Measurements from ENCODE around the gene CTBP2. TPM values are rescaled to one million over a fixed set of nuclear protein-coding genes. Genes with fewer than 3 reads are reported as not detected.

Gene CTBP2
- total RNA-seq, 2 donors from 2014 or later: 106 to 172 TPM

GRCh38 chr10:124946945-124947344 lies 213.4 kb downstream of the CTBP2 start:
- TF ChIP-seq, protein P1, sequence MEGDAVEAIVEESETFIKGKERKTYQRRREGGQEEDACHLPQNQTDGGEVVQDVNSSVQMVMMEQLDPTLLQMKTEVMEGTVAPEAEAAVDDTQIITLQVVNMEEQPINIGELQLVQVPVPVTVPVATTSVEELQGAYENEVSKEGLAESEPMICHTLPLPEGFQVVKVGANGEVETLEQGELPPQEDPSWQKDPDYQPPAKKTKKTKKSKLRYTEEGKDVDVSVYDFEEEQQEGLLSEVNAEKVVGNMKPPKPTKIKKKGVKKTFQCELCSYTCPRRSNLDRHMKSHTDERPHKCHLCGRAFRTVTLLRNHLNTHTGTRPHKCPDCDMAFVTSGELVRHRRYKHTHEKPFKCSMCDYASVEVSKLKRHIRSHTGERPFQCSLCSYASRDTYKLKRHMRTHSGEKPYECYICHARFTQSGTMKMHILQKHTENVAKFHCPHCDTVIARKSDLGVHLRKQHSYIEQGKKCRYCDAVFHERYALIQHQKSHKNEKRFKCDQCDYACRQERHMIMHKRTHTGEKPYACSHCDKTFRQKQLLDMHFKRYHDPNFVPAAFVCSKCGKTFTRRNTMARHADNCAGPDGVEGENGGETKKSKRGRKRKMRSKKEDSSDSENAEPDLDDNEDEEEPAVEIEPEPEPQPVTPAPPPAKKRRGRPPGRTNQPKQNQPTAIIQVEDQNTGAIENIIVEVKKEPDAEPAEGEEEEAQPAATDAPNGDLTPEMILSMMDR (IDR thresholded peaks at IDR 0.05): no peak
- Histone ChIP-seq H3K4me3 (no peak overlapping the region), H3K4me1 (no peaks in the 10 kb centered on the region), H3K9ac (ENCODE audit: low read depth in 2 of 2, low read length in 2 of 2) (no peak overlapping the region), H3K27ac (no peak overlapping the region), H3K27me3 (no peaks in the 10 kb centered on the region), H3K9me3 (no peaks in the 10 kb centered on the region), H3K36me3 (no peaks in the 10 kb centered on the region)
- no peak for DNase-seq
- intact Hi-C loops (cut with DNase I): no loop called here

DNA sequence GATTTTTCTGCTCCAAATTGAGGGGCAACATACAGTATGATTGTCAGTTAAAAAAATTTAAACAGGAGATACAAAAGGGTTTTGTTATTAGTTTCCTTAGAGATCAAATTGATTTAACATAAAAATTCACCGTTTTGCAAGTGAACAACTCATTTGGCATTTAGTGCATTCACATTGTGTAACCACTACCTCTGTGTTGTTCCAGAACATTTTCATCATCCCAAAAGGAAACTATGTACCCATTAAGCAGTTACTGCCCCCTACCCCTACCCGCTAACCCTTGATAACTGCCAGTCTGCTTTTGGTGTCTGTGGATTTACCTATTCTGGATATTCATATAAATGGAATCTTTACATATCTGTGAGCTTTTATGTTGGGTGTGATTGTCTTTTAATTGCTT lies 215.4 kb downstream of the CTBP2 start:
- DNase-seq: no peak
- Histone ChIP-seq H3K36me3 (no peaks in the 10 kb centered on the region), H3K9ac (ENCODE audit: low read depth in 2 of 2, low read length in 2 of 2) (no peak overlapping the region), H3K4me1 (no peaks in the 10 kb centered on the region), H3K9me3 (no peaks in the 10 kb centered on the region), H3K4me3 (no peak overlapping the region), H3K27me3 (no peaks in the 10 kb centered on the region), H3K27ac (no peak overlapping the region)
- intact Hi-C loops (cut with DNase I): no loop called here
- TF ChIP-seq, protein P1 (IDR thresholded peaks at IDR 0.05): no peak

GRCh38 chr10:124943301-124944092 lies 216.9 kb downstream of the CTBP2 start:
- Histone ChIP-seq H3K36me3 (no peaks in the 10 kb centered on the region), H3K4me1 (no peaks in the 10 kb centered on the region), H3K9ac (ENCODE audit: low read depth in 2 of 2, low read length in 2 of 2) (no peak overlapping the region), H3K27ac (no peak overlapping the region), H3K27me3 (no peaks in the 10 kb centered on the region), H3K4me3 (no peak overlapping the region), H3K9me3 (no peaks in the 10 kb centered on the region)
- no peak for DNase-seq
- TF ChIP-seq, protein P1 (IDR thresholded peaks at IDR 0.05): no peak
- intact Hi-C loops (cut with DNase I): no loop called here

- TF ChIP-seq, protein P1 (IDR thresholded peaks at IDR 0.05): no peak
- no peak overlapping the region for H3K27ac ChIP-seq
Observed at GRCh38 chr10:124942317-124943169, 217.8 kb downstream of the CTBP2 start.

DNA sequence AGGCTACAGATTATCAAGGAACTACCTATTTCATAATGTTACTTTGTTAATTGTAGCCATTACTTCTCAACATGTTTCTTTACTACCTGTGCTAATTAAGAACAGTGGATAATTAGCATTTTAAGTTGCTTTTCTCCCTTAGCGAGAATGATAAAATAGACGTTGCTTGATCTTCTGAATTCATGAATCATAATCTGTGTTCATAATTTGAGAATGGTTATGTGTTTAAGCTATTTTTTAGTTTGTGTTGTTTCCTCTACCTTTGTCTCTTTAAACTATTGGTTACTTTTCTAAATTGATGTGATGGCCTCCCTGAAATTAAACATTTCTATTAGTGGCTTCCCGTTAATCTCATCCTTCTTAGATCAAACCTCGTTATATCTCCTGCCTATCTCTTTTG lies 218.5 kb downstream of the CTBP2 start, which contains the start of gene ZRANB1:
Gene ZRANB1, plus strand, starts transcription at position 301 of the 400 bp plus-strand sequence. CDS start 371 bp downstream, outside the sequence.
- TF ChIP-seq, protein P1 (IDR thresholded peaks at IDR 0.05): no peak
- H3K9ac ChIP-seq (ENCODE audit: low read depth in 2 of 2, low read length in 2 of 2): no peak within 1 kb of the TSS
- no peaks in the 10 kb centered on the region for H3K4me1 ChIP-seq
- H3K27me3 ChIP-seq: no peaks in the 10 kb centered on the region
- intact Hi-C loops (cut with DNase I): no loop called here
- no peak within 1 kb of the TSS for H3K4me3 ChIP-seq
- no peaks in the 10 kb centered on the region for H3K36me3 ChIP-seq
- no peak within 1 kb of the TSS for H3K27ac ChIP-seq
- DNase-seq: no peak
- H3K9me3 ChIP-seq: no peaks in the 10 kb centered on the region

More at GRCh38 chr10:124942317-124943169, 217.8 kb downstream of the CTBP2 start:
- Histone ChIP-seq H3K9me3 (no peaks in the 10 kb centered on the region), H3K9ac (ENCODE audit: low read depth in 2 of 2, low read length in 2 of 2) (no peak overlapping the region), H3K36me3 (no peaks in the 10 kb centered on the region), H3K27me3 (no peaks in the 10 kb centered on the region), H3K4me3 (no peak overlapping the region), H3K4me1 (no peaks in the 10 kb centered on the region)
- DNase-seq: no peak
- intact Hi-C loops (cut with DNase I): no loop called here
